OCI-LY7 (cell line): ENCODE measurements around the gene RGS17. TPM values are rescaled to one million over a fixed set of nuclear protein-coding genes. Genes with fewer than 3 reads are reported as not detected.

ENCODE experiments used
- BruUV-seq: library from RNA; stranded (reverse); fragments of 400-500 nt; replicated peaks from 2 replicates; lab custom pipeline; 2021; lab: Mats Ljungman, UMichigan
- CTCF ChIA-PET: fragments of 300-600 bp; sonication (Branson Sonifier 250); formaldehyde crosslinking; loops from one replicate; lab custom pipeline; 2022; ENCODE audit warnings: antibody characterized with exemption; ENCODE audit not compliant: unreplicated experiment; lab: Charles Lee
- POLR2A ChIA-PET: fragments of 300-600 bp; sonication (Branson Sonifier 250); formaldehyde crosslinking; loops from one replicate; lab custom pipeline; 2022; ENCODE audit warnings: antibody characterized with exemption; lab: Charles Lee
- DNase-seq: peaks from one replicate; pipeline ENCODE4 v3.0.0-alpha.2; 2015; ENCODE audit warnings: low spot score
- H2AFZ ChIP-seq: fragments of 200-600 bp; sonication (generic), shearing (Covaris generic); 2 replicates; pipeline ENCODE4 v1.6.1; 2014; ENCODE audit warnings: mild to moderate bottlenecking, antibody characterized with exemption, low read length, moderate library complexity
- H3K27ac ChIP-seq: fragments of 200-600 bp; sonication (generic); 2 replicates; pipeline ENCODE4 v1.5.1; 2014; ENCODE audit warnings: mixed run types, low read depth, mild to moderate bottlenecking, moderate library complexity, low read length, inconsistent platforms; ENCODE audit not compliant: poor library complexity, severe bottlenecking
- H3K36me3 ChIP-seq: fragments of 200-600 bp; sonication (generic); 2 replicates; pipeline ENCODE4 v1.6.1; 2014; ENCODE audit warnings: mild to moderate bottlenecking, antibody characterized with exemption, low read length, moderate library complexity, mixed read lengths; ENCODE audit not compliant: insufficient read depth
- H3K4me1 ChIP-seq: fragments of 200-600 bp; sonication (generic); 2 replicates; pipeline ENCODE4 v1.5.1; 2014; ENCODE audit warnings: mild to moderate bottlenecking, low read length; ENCODE audit not compliant: insufficient read depth, poor library complexity, severe bottlenecking
- H3K4me2 ChIP-seq: fragments of 200-600 bp; sonication (generic); 2 replicates; pipeline ENCODE4 v1.6.1; 2014; ENCODE audit warnings: mild to moderate bottlenecking, low read length
- H3K4me3 ChIP-seq: fragments of 200-600 bp; sonication (generic); 2 replicates; pipeline ENCODE4 v1.5.1; 2014; ENCODE audit warnings: mild to moderate bottlenecking, low read depth, low read length; ENCODE audit not compliant: poor library complexity, severe bottlenecking
- H3K79me2 ChIP-seq: fragments of 200-600 bp; sonication (generic); 2 replicates; pipeline ENCODE4 v1.6.1; 2016; ENCODE audit warnings: low read depth, mild to moderate bottlenecking, low read length, moderate library complexity, mixed read lengths; ENCODE audit not compliant: insufficient read depth
- H3K9me2 ChIP-seq: fragments of 200-600 bp; sonication (generic); 2 replicates; pipeline ENCODE4 v1.6.1; 2016; ENCODE audit warnings: mild to moderate bottlenecking, low read length, mixed read lengths; ENCODE audit not compliant: insufficient read depth
- H3K9me3 ChIP-seq: fragments of 200-600 bp; sonication (generic); 2 replicates; pipeline ENCODE4 v1.6.1; 2014; ENCODE audit warnings: mild to moderate bottlenecking, mixed run types, low read length, mixed read lengths
- H4K20me1 ChIP-seq: fragments of 200-600 bp; sonication (generic); 2 replicates; pipeline ENCODE4 v1.6.1; 2014; ENCODE audit warnings: mild to moderate bottlenecking, antibody characterized with exemption, low read length, moderate library complexity, mixed read lengths; ENCODE audit not compliant: insufficient read depth
- CTCF ChIP-seq: fragments of 200-600 bp; sonication (generic); conservative IDR thresholded peaks from 2 replicates; pipeline ENCODE4 v1.5.1; 2014; ENCODE audit warnings: mild to moderate bottlenecking, antibody characterized with exemption, low read length, moderate library complexity, mixed read lengths
- EZH2phosphoT487 ChIP-seq: fragments of 200-600 bp; sonication (generic); IDR thresholded peaks from 2 replicates; pipeline ENCODE4 v1.6.1; 2018; ENCODE audit warnings: low read depth, borderline replicate concordance, mild to moderate bottlenecking, mixed run types, antibody characterized with exemption, low read length, moderate library complexity, mixed read lengths
- intact Hi-C: fragments of 100-400 bp; cut with micrococcal nuclease; formaldehyde crosslinking; loops from one replicate; pipeline ENCODE4 v1.10.0; 2022; ENCODE audit not compliant: unreplicated experiment
- total RNA-seq, 2 experiments: library from RNA; depleted of rRNA in 1 of 2; stranded (reverse); fragments of >200 nt in 1 of 2; shearing (Covaris generic) in 1 of 2; gene quantifications; 2 replicates each; pipeline ENCODE4 v1.2.3, GENCODE V29; 2014 to 2022

The RGS17 gene
- total RNA-seq, 2 experiments from 2014 or later: not detected

- H3K4me2 ChIP-seq: no peak overlapping the region
- no TSS peak for BruUV-seq
- ChIA-PET POLR2A (no interaction called here), CTCF (no interaction called here)
- H4K20me1 ChIP-seq: no peaks in the 10 kb centered on the region
- DNase-seq: no peak
- no peak overlapping the region for H3K27ac ChIP-seq
- no peaks in the 10 kb centered on the region for H3K36me3 ChIP-seq
- no peaks in the 10 kb centered on the region for H3K79me2 ChIP-seq
- no peak for TF ChIP-seq EZH2phosphoT487
- H3K9me2 ChIP-seq: no peaks in the 10 kb centered on the region
- intact Hi-C loops: no loop called here
- no peaks in the 10 kb centered on the region for H3K4me1 ChIP-seq
- no peak overlapping the region for H3K4me3 ChIP-seq
- H2AFZ ChIP-seq: no peak overlapping the region
- H3K9me3 ChIP-seq: no peaks in the 10 kb centered on the region
These were observed 39.4 kb upstream of the RGS17 start for GRCh38 chr6:153170511-153170910.

- POLR2A ChIA-PET: no interaction called here
- Histone ChIP-seq H3K4me2 (no peak overlapping the region), H4K20me1 (no peaks in the 10 kb centered on the region), H3K27ac (no peak overlapping the region), H3K4me1 (no peaks in the 10 kb centered on the region), H3K4me3 (no peak overlapping the region), H3K36me3 (no peaks in the 10 kb centered on the region), H3K9me3 (no peaks in the 10 kb centered on the region), H3K9me2 (no peaks in the 10 kb centered on the region), H3K79me2 (no peaks in the 10 kb centered on the region), H2AFZ (no peak overlapping the region)
- CTCF ChIA-PET: no interaction called here
- DNase-seq: no peak
- no TSS peak for BruUV-seq
- intact Hi-C loops: no loop called here
- TF ChIP-seq EZH2phosphoT487: no peak
- TF ChIP-seq CTCF: no peak
These were observed 36.8 kb upstream of the RGS17 start for GRCh38 chr6:153167907-153168306.

- H4K20me1 ChIP-seq: no peaks in the 10 kb centered on the region
- no peak overlapping the region for H3K4me2 ChIP-seq
- no peaks in the 10 kb centered on the region for H3K9me2 ChIP-seq
- H3K36me3 ChIP-seq: no peaks in the 10 kb centered on the region
- ChIA-PET POLR2A (interaction anchor here (0.6 kb wide), 1 partner anchor 13 kb away, joined by 5 read pairs; no protein-coding TSS in a partner anchor), CTCF (no interaction called here)
- no peaks in the 10 kb centered on the region for H3K79me2 ChIP-seq
- no peaks in the 10 kb centered on the region for H3K4me1 ChIP-seq
- no peak overlapping the region for H2AFZ ChIP-seq
- no peak for DNase-seq
- TF ChIP-seq CTCF: no peak
- no peak for TF ChIP-seq EZH2phosphoT487
- H3K27ac ChIP-seq: no peak overlapping the region
- no TSS peak for BruUV-seq
- intact Hi-C loops: no loop called here
- H3K4me3 ChIP-seq: no peak overlapping the region
- no peaks in the 10 kb centered on the region for H3K9me3 ChIP-seq
These were observed 36.2 kb upstream of the RGS17 start for GRCh38 chr6:153167061-153167891.
